Measurements from ENCODE around the gene CCDC88C.

CCDC88C gene, protein sequence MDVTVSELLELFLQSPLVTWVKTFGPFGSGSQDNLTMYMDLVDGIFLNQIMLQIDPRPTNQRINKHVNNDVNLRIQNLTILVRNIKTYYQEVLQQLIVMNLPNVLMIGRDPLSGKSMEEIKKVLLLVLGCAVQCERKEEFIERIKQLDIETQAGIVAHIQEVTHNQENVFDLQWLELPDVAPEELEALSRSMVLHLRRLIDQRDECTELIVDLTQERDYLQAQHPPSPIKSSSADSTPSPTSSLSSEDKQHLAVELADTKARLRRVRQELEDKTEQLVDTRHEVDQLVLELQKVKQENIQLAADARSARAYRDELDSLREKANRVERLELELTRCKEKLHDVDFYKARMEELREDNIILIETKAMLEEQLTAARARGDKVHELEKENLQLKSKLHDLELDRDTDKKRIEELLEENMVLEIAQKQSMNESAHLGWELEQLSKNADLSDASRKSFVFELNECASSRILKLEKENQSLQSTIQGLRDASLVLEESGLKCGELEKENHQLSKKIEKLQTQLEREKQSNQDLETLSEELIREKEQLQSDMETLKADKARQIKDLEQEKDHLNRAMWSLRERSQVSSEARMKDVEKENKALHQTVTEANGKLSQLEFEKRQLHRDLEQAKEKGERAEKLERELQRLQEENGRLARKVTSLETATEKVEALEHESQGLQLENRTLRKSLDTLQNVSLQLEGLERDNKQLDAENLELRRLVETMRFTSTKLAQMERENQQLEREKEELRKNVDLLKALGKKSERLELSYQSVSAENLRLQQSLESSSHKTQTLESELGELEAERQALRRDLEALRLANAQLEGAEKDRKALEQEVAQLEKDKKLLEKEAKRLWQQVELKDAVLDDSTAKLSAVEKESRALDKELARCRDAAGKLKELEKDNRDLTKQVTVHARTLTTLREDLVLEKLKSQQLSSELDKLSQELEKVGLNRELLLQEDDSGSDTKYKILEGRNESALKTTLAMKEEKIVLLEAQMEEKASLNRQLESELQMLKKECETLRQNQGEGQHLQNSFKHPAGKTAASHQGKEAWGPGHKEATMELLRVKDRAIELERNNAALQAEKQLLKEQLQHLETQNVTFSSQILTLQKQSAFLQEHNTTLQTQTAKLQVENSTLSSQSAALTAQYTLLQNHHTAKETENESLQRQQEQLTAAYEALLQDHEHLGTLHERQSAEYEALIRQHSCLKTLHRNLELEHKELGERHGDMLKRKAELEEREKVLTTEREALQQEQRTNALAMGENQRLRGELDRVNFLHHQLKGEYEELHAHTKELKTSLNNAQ (N-terminal part only)

DNA sequence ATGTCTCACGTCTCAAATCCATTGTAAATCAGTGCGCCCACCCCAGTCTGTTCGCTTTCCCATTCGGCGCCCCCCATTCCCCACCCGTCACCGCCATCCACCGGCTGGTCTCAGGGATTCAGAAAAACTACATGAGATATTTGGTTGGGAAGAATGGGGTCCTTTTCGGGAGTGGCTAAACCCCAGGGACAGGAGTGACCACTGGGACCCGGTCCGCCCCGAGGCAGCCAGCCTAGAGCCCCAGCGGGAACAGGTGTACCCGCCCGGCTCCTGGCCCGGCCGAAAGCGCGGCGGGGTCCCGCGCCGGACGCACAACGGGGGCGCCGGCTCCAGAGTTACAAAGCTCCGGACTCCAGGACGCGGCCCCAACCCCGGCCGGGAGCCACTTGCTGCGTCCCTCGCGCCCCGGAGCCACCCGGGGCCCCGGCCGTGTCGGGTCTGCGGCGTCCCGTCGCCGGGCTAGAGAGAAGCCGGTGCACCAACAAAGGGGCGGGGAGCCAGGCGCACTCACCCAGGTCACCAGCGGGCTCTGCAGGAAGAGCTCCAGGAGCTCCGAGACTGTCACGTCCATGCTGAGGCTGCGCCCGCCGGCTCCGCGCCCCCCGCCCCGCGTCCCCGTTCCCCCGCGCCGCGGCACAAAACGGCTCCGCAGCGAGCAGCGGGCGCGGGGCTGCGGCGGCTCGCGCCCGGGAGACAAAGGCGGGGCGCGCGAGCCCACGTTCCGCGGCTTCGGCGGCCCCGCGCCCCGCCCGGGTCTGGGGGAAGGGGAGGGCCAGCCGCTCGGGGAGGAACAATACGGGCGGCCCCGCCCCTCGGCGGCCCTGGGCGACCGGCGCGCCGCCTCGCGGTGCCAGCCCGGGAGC is at the start of gene CCDC88C:
Gene CCDC88C, minus strand, starts transcription at position 701 of the 863 bp plus-strand sequence. Its CDS starts 130 bp downstream, at position 571.
- TF ChIP-seq, protein P1, sequence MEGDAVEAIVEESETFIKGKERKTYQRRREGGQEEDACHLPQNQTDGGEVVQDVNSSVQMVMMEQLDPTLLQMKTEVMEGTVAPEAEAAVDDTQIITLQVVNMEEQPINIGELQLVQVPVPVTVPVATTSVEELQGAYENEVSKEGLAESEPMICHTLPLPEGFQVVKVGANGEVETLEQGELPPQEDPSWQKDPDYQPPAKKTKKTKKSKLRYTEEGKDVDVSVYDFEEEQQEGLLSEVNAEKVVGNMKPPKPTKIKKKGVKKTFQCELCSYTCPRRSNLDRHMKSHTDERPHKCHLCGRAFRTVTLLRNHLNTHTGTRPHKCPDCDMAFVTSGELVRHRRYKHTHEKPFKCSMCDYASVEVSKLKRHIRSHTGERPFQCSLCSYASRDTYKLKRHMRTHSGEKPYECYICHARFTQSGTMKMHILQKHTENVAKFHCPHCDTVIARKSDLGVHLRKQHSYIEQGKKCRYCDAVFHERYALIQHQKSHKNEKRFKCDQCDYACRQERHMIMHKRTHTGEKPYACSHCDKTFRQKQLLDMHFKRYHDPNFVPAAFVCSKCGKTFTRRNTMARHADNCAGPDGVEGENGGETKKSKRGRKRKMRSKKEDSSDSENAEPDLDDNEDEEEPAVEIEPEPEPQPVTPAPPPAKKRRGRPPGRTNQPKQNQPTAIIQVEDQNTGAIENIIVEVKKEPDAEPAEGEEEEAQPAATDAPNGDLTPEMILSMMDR (IDR thresholded peaks at IDR 0.05): no peak

- TF ChIP-seq, protein P1 (IDR thresholded peaks at IDR 0.05): no peak
These were observed 48.6 kb upstream of the CCDC88C start for GRCh38 chr14:91466192-91466591.

DNA sequence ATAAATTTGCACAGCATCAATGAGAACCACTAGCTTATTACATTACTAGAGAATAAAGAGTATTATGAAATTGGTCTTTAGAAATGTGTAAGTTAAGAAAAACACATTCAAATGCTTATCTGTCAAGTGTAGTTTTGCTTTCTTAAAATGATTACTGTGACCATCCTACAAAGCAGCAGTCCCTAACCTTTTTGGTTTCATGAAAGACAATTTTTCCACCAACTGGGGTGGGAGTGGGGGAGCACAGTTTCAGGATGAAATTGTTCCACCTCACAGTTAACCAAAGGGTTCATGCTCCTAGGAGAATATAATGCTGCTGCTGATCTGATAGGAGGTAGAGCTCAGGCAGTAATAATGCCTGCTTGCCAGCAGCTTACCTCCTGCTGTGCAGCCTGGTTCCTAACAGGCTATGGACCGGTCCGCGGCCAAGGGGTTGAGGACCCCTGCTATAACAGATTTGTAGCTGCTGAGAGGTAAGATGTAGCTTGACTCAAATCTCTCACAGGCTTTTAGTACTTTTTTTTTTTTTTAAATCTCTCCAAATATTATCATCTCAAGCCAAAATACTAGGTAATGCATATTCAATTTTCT is 47.1 kb upstream of the CCDC88C start:
- TF ChIP-seq, protein P1 (IDR thresholded peaks at IDR 0.05): no peak

DNA sequence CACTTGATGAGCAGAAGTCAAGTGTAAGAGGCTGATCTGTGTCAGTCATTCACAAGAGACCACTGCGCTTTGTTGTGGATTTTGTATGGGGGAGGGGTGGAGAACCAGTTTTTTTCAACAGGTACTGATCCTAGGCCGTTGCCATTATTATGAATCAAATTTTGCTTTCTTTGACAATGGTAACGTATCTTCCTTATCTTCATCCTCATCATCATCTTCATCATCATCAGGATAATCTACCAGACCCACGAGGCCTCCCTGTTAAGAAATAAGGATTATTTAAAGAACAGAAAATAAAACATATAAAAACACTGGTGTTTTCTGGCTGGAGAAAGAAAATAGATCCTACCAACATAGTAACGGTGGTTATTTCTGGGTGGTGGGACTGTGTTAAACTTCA is 41.0 kb upstream of the CCDC88C start:
- TF ChIP-seq, protein P1 (IDR thresholded peaks at IDR 0.05): no peak

DNA sequence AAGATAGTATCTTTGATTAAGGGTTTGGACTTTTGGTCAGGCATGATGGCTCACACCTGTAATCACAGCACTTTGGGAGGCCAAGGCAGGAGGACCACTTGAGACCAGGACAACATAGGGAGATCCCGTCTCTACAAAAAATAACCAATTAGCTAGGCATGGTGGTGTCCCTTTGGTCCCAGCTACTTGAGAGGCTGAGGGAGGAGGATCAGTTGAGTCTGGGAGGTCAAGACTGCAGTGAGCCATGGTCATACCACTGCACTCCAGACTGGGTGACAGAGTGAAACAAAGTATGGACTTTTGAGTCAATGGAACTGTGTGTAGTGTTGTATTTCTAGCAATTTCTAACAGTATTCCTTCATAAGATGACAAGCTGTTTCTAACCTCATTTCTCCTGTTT is 38.7 kb upstream of the CCDC88C start:
- TF ChIP-seq, protein P1 (IDR thresholded peaks at IDR 0.05): no peak

- TF ChIP-seq, protein P1 (IDR thresholded peaks at IDR 0.05): no peak
These were observed 37.0 kb upstream of the CCDC88C start for GRCh38 chr14:91454580-91454979.

Data from LNCAP (cell line).